Central memory CD8-positive, alpha-beta T cell (primary cell): ENCODE data around the gene IQSEC1.
A peak's percentile ranks its signal among the peaks of the same experiment; 100 is the strongest.

Experiments
- ATAC-seq: fragments of 150-1000 bp; cut with Tn5 transposase; replicated peaks from 2 replicates; pipeline ENCODE4 v1.10.0; 2022; ENCODE audit warnings: mild to moderate bottlenecking, moderate FRiP score, moderate number of reproducible peaks; ENCODE audit not compliant: poor library complexity, severe bottlenecking; ENCODE audit errors: extremely low read depth
- DNase-seq, 2 donors: peaks; one replicate each; pipeline ENCODE4 v3.0.0; 2021; ENCODE audit warnings: low spot score in 2 of 2
- H3K27ac Mint-ChIP-seq: one replicate; pipeline ENCODE4 v1.8.0; 2022; ENCODE audit warnings: low read depth, mild to moderate bottlenecking, moderate library complexity, mixed read lengths
- H3K27me3 Mint-ChIP-seq: one replicate; pipeline ENCODE4 v1.8.0; 2022; ENCODE audit warnings: mixed read lengths
- H3K36me3 Mint-ChIP-seq: one replicate; pipeline ENCODE4 v1.8.0; 2022; ENCODE audit warnings: mild to moderate bottlenecking, moderate library complexity, mixed read lengths; ENCODE audit not compliant: insufficient read depth
- H3K4me1 Mint-ChIP-seq: one replicate; pipeline ENCODE4 v1.8.0; 2022; ENCODE audit warnings: mixed read lengths
- H3K4me3 Mint-ChIP-seq: one replicate; pipeline ENCODE4 v1.8.0; 2022; ENCODE audit warnings: mild to moderate bottlenecking, moderate library complexity, mixed read lengths
- H3K9me3 Mint-ChIP-seq: one replicate; pipeline ENCODE4 v1.8.0; 2022; ENCODE audit warnings: mixed read lengths

The IQSEC1 gene

DNA sequence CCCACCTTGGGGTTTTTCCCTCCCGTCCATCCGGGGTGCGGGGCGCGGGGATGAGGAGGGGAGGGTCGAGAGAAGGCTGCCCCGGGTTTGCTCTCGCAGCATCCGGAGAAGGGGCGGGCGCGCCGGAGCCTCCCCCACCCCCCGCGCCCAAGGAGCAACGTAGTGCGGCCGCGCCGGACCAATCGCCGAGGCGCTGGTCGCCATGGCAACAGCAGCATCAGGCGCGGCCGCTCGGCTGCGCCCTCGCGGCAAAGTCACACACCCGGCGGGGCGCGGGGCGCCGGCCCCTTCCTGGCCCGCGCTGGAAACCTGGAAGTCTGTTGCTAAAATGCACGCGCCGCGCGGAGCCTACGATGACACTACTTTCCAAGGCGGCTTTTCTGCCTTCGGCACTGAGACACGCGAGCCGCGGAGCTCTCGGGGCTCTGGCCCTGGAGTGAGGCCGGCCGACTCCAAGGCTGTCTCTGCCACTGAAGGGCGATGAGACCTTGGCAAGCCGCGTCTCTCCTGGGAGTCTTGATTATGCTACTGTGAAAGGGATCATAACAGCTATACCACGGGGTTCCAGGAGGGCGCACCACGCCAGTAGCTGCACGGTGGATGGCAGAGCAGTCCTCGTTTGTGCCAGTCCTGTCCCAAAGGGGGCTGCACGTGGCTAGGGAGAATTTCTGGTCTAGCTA lies at the start of gene IQSEC1:
TSS of gene IQSEC1 (minus strand) at position 104 of the 680 bp plus-strand sequence. CDS start 415 bp downstream, outside the sequence.
- Mint-ChIP-seq H3K27me3 (peaks cover 15% of the 10 kb centered on the region), H3K4me1 (peaks cover 43% of the 10 kb centered on the region), H3K4me3 (peak within 1 kb of the TSS; percentile 73), H3K27ac (peak within 1 kb of the TSS; percentile 71), H3K36me3 (no peaks in the 10 kb centered on the region), H3K9me3 (no peaks in the 10 kb centered on the region)
- ATAC-seq: peak; percentile 52
- DNase-seq: peak; percentile 35 to 50

DNA sequence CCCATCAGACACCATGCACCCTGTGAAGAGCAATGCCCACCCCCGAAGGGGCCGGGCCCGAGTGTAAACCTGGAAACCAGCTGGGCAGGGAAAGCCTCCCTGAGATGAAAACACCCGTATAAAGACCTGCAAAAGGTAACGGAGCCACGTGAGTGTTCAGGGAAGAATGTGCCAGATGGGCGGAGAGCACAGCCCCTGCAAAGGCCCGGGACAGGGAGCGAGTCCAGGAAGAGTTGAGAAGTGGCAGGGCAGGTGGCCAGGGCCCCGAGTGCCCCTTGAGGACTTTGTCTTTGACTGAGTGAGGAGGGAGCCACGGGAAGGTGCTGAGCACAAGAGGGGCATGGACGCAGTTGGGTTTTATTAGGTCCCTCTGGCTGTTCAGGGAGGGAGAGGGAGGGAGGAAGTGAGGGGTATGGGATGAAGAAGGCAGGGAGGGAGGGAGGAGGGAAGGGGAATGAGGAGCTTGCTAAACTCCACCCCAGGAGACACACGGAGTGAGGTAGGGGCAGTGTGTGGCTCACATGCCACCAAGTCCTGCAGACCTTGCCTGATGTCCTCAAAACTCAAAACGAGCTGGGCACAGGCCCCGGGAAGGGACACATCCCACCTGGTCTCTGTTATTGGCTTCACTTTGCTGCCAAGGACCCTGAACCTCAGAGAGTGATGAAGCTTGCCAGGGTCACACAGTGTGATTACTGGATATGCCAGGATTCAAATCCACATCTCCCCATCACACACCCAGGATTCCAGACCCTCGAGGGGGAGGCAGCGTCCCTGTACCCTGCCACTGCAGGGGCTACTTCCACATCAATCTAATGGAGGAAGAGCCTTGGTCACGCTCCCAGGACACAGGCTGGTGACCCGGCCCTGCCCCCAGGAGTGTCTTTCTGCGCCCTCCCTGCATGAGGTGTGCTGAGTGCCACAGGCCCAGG lies 49.1 kb upstream of the IQSEC1 start:
- H3K9me3 Mint-ChIP-seq: no peaks in the 10 kb centered on the region
- peaks cover 29% of the 10 kb centered on the region for H3K27me3 Mint-ChIP-seq
- H3K4me1 Mint-ChIP-seq: no peaks in the 10 kb centered on the region
- H3K36me3 Mint-ChIP-seq: peaks cover 3% of the 10 kb centered on the region
- no peak overlapping the region for H3K27ac Mint-ChIP-seq
- no peak overlapping the region for H3K4me3 Mint-ChIP-seq
- no peak for ATAC-seq
- DNase-seq: no peak

GRCh38 chr3:13121553-13122001 lies 48.3 kb upstream of the IQSEC1 start:
- DNase-seq (no peak), ATAC-seq (no peak)
- H3K4me3 Mint-ChIP-seq: no peak overlapping the region
- H3K36me3 Mint-ChIP-seq: peaks cover 3% of the 10 kb centered on the region
- no peaks in the 10 kb centered on the region for H3K9me3 Mint-ChIP-seq
- H3K27me3 Mint-ChIP-seq: peaks cover 36% of the 10 kb centered on the region
- H3K27ac Mint-ChIP-seq: no peak overlapping the region
- no peaks in the 10 kb centered on the region for H3K4me1 Mint-ChIP-seq

GRCh38 chr3:13120928-13121552 lies 47.8 kb upstream of the IQSEC1 start:
- peaks cover 42% of the 10 kb centered on the region for H3K27me3 Mint-ChIP-seq
- H3K27ac Mint-ChIP-seq: no peak overlapping the region

DNA sequence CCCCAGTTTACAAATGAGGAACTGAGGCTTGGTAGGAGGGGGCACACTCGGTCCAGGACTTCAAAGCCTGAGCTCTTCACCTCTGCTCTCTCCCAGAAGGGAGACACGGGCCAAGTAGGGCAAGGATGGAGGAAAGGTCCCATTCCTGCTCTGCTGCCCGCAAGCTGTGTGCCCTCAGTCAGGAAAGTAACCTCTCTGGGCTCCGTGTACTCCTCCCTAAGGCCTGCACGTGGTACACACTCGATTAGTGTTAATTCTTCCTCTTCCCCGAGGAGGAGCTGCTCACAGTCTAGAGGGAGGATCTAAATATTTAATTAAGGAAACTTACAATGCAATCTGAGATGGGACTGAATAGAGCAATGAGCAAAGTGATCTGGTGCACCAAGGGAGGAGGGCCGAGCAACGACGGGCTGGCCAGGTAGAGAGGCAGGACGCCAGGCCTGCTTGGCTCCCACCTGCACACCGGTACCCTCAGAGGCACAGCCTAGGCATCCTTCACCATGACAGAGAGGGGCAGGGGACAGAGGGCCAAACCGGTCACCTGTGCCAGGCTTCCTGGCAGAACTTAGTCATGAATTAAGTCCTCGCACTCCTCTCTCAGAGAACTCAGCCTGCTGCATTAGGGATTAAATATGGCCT lies 47.2 kb upstream of the IQSEC1 start:
- no peak overlapping the region for H3K4me3 Mint-ChIP-seq
- no peak overlapping the region for H3K27ac Mint-ChIP-seq
- ATAC-seq (no peak), DNase-seq (no peak)
- no peaks in the 10 kb centered on the region for H3K4me1 Mint-ChIP-seq
- H3K27me3 Mint-ChIP-seq: peaks cover 48% of the 10 kb centered on the region
- H3K9me3 Mint-ChIP-seq: no peaks in the 10 kb centered on the region
- peaks cover 3% of the 10 kb centered on the region for H3K36me3 Mint-ChIP-seq

More at GRCh38 chr3:13120928-13121552, 47.8 kb upstream of the IQSEC1 start:
- Mint-ChIP-seq H3K9me3 (no peaks in the 10 kb centered on the region), H3K36me3 (peaks cover 3% of the 10 kb centered on the region), H3K4me3 (no peak overlapping the region), H3K4me1 (no peaks in the 10 kb centered on the region)
- DNase-seq (no peak), ATAC-seq (no peak)

DNA sequence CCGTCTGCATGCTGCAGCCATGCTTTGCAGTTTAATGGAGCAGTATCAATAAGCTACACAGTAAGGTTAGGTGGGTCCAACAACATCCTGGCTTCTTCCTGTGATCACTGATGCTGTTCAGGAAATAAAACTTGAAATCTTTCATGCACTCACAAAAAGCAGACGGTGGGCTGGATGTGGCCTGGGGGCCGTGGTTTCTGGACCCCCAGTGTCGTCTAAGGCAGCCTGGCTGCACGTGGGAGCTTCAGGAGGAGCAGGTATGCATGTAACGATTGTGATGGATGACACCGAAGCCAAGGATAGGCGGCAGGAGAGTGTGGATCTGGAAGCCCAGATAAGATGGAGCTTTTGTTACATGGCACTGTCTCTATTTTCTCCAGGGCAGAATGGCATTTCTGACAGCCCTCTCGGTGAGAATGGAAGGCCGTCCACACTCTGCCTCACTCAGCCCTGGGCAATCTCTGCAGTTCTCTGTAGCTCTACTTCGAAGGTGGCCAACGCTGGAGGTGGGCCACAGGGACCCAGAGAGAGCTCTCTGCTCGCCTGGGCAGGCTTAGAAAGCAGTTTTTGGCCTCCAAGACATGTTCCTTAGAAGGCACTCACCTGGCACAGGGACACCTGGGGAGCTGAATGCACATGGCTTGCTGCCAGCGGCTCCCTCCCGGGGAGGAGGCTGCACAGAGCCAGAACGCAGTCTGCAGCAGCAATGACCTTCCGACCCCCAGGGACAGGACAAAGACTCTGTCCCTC lies 46.4 kb upstream of the IQSEC1 start:
- no peaks in the 10 kb centered on the region for H3K4me1 Mint-ChIP-seq
- peaks cover 56% of the 10 kb centered on the region for H3K27me3 Mint-ChIP-seq
- H3K9me3 Mint-ChIP-seq: no peaks in the 10 kb centered on the region
- ATAC-seq (no peak), DNase-seq (no peak)
- H3K27ac Mint-ChIP-seq: no peak overlapping the region
- H3K4me3 Mint-ChIP-seq: no peak overlapping the region
- peaks cover 3% of the 10 kb centered on the region for H3K36me3 Mint-ChIP-seq

- peaks cover 5% of the 10 kb centered on the region for H3K36me3 Mint-ChIP-seq
- no peaks in the 10 kb centered on the region for H3K4me1 Mint-ChIP-seq
- H3K27me3 Mint-ChIP-seq: peaks cover 81% of the 10 kb centered on the region
- H3K4me3 Mint-ChIP-seq: no peak overlapping the region
- H3K27ac Mint-ChIP-seq: no peak overlapping the region
- DNase-seq (no peak), ATAC-seq (no peak)
- H3K9me3 Mint-ChIP-seq: no peaks in the 10 kb centered on the region
Observed at GRCh38 chr3:13116426-13116825, 43.2 kb upstream of the IQSEC1 start.

GRCh38 chr3:13115991-13116390 lies 42.8 kb upstream of the IQSEC1 start:
- Mint-ChIP-seq H3K4me3 (no peak overlapping the region), H3K27me3 (peaks cover 81% of the 10 kb centered on the region), H3K36me3 (peaks cover 5% of the 10 kb centered on the region), H3K4me1 (peaks cover under 1% of the 10 kb centered on the region), H3K9me3 (no peaks in the 10 kb centered on the region), H3K27ac (no peak overlapping the region)
- DNase-seq: no peak
- no peak for ATAC-seq

DNA sequence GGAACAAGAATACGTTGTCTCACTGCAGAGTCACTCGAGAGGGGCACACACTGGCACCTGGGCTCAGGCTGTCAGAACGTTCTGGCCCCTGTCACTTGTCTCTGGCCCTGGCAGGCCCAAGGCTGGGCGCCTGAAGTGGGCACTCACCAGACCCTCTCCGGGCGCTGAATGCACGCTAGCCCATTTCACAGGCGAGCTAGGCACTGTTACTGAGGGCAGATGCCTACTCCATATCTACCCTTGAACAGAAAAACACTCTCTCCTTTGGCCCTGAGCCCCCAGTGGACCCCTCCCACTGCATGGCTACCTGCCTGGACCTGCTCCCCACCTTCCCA lies 42.3 kb upstream of the IQSEC1 start:
- no peaks in the 10 kb centered on the region for H3K9me3 Mint-ChIP-seq
- H3K36me3 Mint-ChIP-seq: peaks cover 5% of the 10 kb centered on the region
- H3K4me1 Mint-ChIP-seq: peaks cover 5% of the 10 kb centered on the region

DNA sequence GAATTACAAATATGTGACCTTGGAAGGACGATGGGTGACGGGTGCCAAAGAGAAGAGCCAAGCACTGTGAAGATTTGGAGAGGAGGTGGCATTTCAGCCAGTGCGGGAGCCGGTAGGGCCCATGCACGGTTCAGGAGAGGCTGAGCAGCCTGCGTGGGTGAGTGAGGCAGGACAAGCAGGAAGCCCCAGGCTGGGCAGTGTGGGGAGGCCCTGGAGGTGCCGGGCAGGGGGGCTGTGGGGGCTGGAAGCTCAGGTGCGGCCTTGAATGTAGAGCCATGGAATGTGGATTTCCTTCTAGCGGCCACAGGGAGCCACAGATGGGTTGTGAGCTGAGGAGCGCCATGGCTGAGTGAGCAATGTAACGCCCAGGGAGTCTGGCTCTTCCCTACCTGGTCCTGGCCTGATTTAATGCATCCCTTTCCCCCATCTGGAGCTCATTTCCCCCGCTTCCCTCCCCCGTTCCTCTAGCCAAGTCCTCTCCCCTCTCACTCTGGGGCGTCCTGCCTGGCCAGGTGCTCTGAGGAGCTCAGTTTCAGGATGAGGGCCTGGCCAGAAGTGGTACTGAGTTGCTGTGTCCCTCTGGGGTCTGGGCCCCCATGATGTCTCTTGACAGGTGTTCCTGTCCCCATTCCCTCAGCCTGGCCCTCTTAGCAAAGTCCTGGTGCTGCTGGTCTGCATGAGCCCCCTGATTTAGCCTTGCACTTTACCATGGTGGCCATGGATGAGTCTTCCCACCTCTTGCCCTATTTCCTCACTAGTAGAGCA lies 41.8 kb upstream of the IQSEC1 start:
- Mint-ChIP-seq H3K27me3 (peaks cover 78% of the 10 kb centered on the region), H3K36me3 (peaks cover 5% of the 10 kb centered on the region), H3K4me3 (no peak overlapping the region), H3K9me3 (no peaks in the 10 kb centered on the region), H3K4me1 (peaks cover 8% of the 10 kb centered on the region), H3K27ac (no peak overlapping the region)
- no peak for DNase-seq
- no peak for ATAC-seq

More for the DNA sequence above, 42.3 kb upstream of the IQSEC1 start:
- Mint-ChIP-seq H3K27me3 (peaks cover 81% of the 10 kb centered on the region), H3K27ac (no peak overlapping the region), H3K4me3 (no peak overlapping the region)
- ATAC-seq (no peak), DNase-seq (no peak)
